Esophagus muscularis mucosa (tissue), 4 donors: ENCODE measurements around the gene RBMXL2. TPM values are rescaled to one million over a fixed set of nuclear protein-coding genes. Genes with fewer than 3 reads are reported as not detected.

ENCODE experiments used
- DNase-seq: peaks from one replicate; pipeline ENCODE4 v3.0.0-alpha.2; 2017; ENCODE audit errors: extremely low spot score
- H3K27ac ChIP-seq, 4 donors: fragments of 200-600 bp; sonication (generic); replicated peaks in 1 of 4; 1 replicate in 3 of 4; 2 replicates in 1 of 4; pipeline ENCODE4 v1.5.1; 2016 to 2019; ENCODE audit warnings: mild to moderate bottlenecking in 1 of 4
- H3K27me3 ChIP-seq, 4 donors: fragments of 200-600 bp; sonication (generic); one replicate each; pipeline versions ENCODE4 v1.5.1 to v1.6.0; 2016 to 2019
- H3K36me3 ChIP-seq, 4 donors: fragments of 200-600 bp; sonication (generic); one replicate each; pipeline ENCODE4 v1.5.1; 2016 to 2019
- H3K4me1 ChIP-seq, 4 donors: fragments of 200-600 bp; sonication (generic); one replicate each; pipeline ENCODE4 v1.5.1; 2016 to 2019
- H3K4me3 ChIP-seq, 4 donors: fragments of 200-600 bp; sonication (generic); 1 replicate in 2 of 4; 2 replicates in 2 of 4; pipeline ENCODE4 v1.5.1; 2016 to 2019; ENCODE audit warnings: mild to moderate bottlenecking in 4 of 4, moderate library complexity in 1 of 4
- H3K9me3 ChIP-seq, 4 donors: fragments of 200-600 bp; sonication (generic); 1 replicate in 3 of 4; 2 replicates in 1 of 4; pipeline ENCODE4 v1.5.1; 2016 to 2019
- CTCF ChIP-seq, 3 experiments: fragments of 200-600 bp in 2 of 3; fragments of 450-650 bp in 1 of 3; sonication (generic) in 2 of 3; IDR thresholded peaks; one replicate each; pipeline ENCODE4 v1.5.1; 2017 to 2019; ENCODE audit warnings: antibody characterized with exemption in 3 of 3, mild to moderate bottlenecking in 2 of 3, moderate library complexity in 1 of 3
- EP300 ChIP-seq: sonication (generic); formaldehyde crosslinking; IDR thresholded peaks from one replicate; pipeline ENCODE4 v1.6.1; 2017; ENCODE audit warnings: antibody characterized with exemption
- POLR2A ChIP-seq: fragments of 450-650 bp; IDR thresholded peaks from one replicate; pipeline ENCODE4 v1.6.1; 2017; ENCODE audit warnings: antibody characterized with exemption, moderate library complexity, mild to moderate bottlenecking, low read depth
- POLR2AphosphoS5 ChIP-seq, 2 donors: sonication (generic); formaldehyde crosslinking; IDR thresholded peaks; one replicate each; pipeline ENCODE4 v1.6.1; 2017; ENCODE audit warnings: antibody characterized with exemption in 2 of 2
- WGBS: methylation state at CpG from one replicate; pipeline ENCODE4 v1.1.5; 2018; 5-methylcytosine and 5-hydroxymethylcytosine counted together
- intact Hi-C: fragments of 100-400 bp; cut with DNase I; formaldehyde crosslinking; loops from one replicate; pipeline ENCODE4 v1.15.1; 2023
- total RNA-seq, 4 donors: library from RNA; depleted of rRNA; stranded (reverse); fragments of >200 nt; gene quantifications; one replicate each; pipeline versions ENCODE4 v1.1.0 to v1.2.1, GENCODE V29; 2016

The RBMXL2 gene
- total RNA-seq, 4 donors from 2014 or later = not detected

- H3K4me3 ChIP-seq = no peak overlapping the region
- DNase-seq = no peak
- no peak for TF ChIP-seq POLR2AphosphoS5 (IDR thresholded peaks at IDR 0.05)
- no peak for TF ChIP-seq POLR2A
- TF ChIP-seq EP300 = no peak
- TF ChIP-seq CTCF (IDR thresholded peaks at IDR 0.05) = no peak
- H3K4me1 ChIP-seq = no peaks in the 10 kb centered on the region
- no peak overlapping the region for H3K27ac ChIP-seq
- no peaks in the 10 kb centered on the region for H3K36me3 ChIP-seq
- peaks cover 0 to 5% (median 0%) of the 10 kb centered on the region in 4 donors for H3K27me3 ChIP-seq
- H3K9me3 ChIP-seq = peaks cover 0 to 16% (median 3%) of the 10 kb centered on the region in 4 donors
- WGBS = 82% methylated on average over 7 of the region's 7 CpGs
- intact Hi-C loops = no loop called here
These were observed 9.2 kb upstream of the RBMXL2 start for GRCh38 chr11:7079545-7080135.

- Histone ChIP-seq H3K27me3 (peaks cover 0 to 5% (median 0%) of the 10 kb centered on the region in 4 donors), H3K9me3 (peaks cover 0 to 16% (median 3%) of the 10 kb centered on the region in 4 donors), H3K27ac (no peak overlapping the region), H3K4me3 (no peak overlapping the region), H3K36me3 (no peaks in the 10 kb centered on the region), H3K4me1 (no peaks in the 10 kb centered on the region)
- DNase-seq = no peak
- intact Hi-C loops = no loop called here
- TF ChIP-seq CTCF (IDR thresholded peaks at IDR 0.05) (no peak), POLR2AphosphoS5 (IDR thresholded peaks at IDR 0.05) (no peak), EP300 (no peak), POLR2A (no peak)
- 85% methylated on average over 4 of the region's 4 CpGs for WGBS
These were observed 7.9 kb upstream of the RBMXL2 start for GRCh38 chr11:7080900-7081299.

GRCh38 chr11:7081441-7081840 lies 7.4 kb upstream of the RBMXL2 start:
- TF ChIP-seq CTCF (IDR thresholded peaks at IDR 0.05) (no peak), POLR2AphosphoS5 (IDR thresholded peaks at IDR 0.05) (no peak), POLR2A (no peak), EP300 (no peak)
- no peak for DNase-seq
- 87% methylated on average over 1 of the region's 1 CpG for WGBS

GRCh38 chr11:7089328-7090251 lies 792 bp downstream of the RBMXL2 start:
- peaks cover 0 to 12% (median 2%) of the 10 kb centered on the region in 4 donors for H3K27me3 ChIP-seq
- intact Hi-C loops = loop anchor here (10.0 kb wide), 1 partner anchor 605 kb away; no protein-coding TSS in a partner anchor
- no peak for DNase-seq

More at GRCh38 chr11:7081441-7081840, 7.4 kb upstream of the RBMXL2 start:
- Histone ChIP-seq H3K9me3 (peaks cover 0 to 16% (median 3%) of the 10 kb centered on the region in 4 donors), H3K27ac (no peak overlapping the region), H3K36me3 (no peaks in the 10 kb centered on the region), H3K4me1 (no peaks in the 10 kb centered on the region), H3K27me3 (peaks cover 0 to 5% (median 0%) of the 10 kb centered on the region in 4 donors), H3K4me3 (no peak overlapping the region)
- intact Hi-C loops = no loop called here

More at GRCh38 chr11:7089328-7090251, 792 bp downstream of the RBMXL2 start:
- TF ChIP-seq CTCF (IDR thresholded peaks at IDR 0.05) (no peak), EP300 (no peak), POLR2A (no peak), POLR2AphosphoS5 (IDR thresholded peaks at IDR 0.05) (no peak)
- Histone ChIP-seq H3K27ac (no peak overlapping the region), H3K4me1 (no peaks in the 10 kb centered on the region), H3K4me3 (no peak overlapping the region), H3K9me3 (peaks cover 0 to 3% (median 0%) of the 10 kb centered on the region in 4 donors), H3K36me3 (no peaks in the 10 kb centered on the region)
- WGBS = 80% methylated on average over 54 of the region's 111 CpGs
